Measurements from ENCODE around the gene SLC9A9.

DNA sequence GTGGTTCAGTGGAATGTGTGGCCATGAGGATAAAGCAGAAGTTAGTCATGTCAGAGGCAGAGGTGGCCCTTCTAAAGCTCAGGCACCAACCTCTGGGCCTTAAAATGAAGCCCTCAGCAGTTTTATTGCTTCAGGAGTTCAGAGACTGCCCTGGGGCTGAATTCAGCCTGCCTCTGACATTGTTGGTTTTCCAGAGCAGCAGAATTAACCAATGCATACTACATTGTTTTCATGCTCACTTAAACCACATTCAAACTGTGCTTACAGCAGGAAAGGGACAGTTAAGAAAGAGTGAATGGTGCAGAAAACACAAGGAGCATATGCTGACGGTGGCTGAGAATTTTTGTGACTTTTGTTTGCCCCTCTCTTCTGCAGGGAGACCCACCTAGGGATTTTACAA is 408.5 kb downstream of the SLC9A9 start:
- TF ChIP-seq OSR1 (CRISPR knock-in tag; IDR thresholded peaks at IDR 0.05) (no peak), GLIS3 (CRISPR knock-in tag; IDR thresholded peaks at IDR 0.05) (no peak), ARNTL (CRISPR knock-in tag; IDR thresholded peaks at IDR 0.05; ENCODE audit: borderline replicate concordance, low read depth) (no peak), RARB (CRISPR knock-in tag; IDR thresholded peaks at IDR 0.05) (no peak), CSDC2 (CRISPR knock-in tag; IDR thresholded peaks at IDR 0.05) (no peak), ZFP30 (CRISPR knock-in tag; IDR thresholded peaks at IDR 0.05) (no peak), ZNF70 (CRISPR knock-in tag; IDR thresholded peaks at IDR 0.05) (no peak), SNAI2 (CRISPR knock-in tag; IDR thresholded peaks at IDR 0.05) (no peak), PPARA (CRISPR knock-in tag; IDR thresholded peaks at IDR 0.05; ENCODE audit: borderline replicate concordance) (no peak), TCF4 (CRISPR knock-in tag; IDR thresholded peaks at IDR 0.05; ENCODE audit: borderline replicate concordance) (no peak)
- TF ChIP-seq, protein P1, sequence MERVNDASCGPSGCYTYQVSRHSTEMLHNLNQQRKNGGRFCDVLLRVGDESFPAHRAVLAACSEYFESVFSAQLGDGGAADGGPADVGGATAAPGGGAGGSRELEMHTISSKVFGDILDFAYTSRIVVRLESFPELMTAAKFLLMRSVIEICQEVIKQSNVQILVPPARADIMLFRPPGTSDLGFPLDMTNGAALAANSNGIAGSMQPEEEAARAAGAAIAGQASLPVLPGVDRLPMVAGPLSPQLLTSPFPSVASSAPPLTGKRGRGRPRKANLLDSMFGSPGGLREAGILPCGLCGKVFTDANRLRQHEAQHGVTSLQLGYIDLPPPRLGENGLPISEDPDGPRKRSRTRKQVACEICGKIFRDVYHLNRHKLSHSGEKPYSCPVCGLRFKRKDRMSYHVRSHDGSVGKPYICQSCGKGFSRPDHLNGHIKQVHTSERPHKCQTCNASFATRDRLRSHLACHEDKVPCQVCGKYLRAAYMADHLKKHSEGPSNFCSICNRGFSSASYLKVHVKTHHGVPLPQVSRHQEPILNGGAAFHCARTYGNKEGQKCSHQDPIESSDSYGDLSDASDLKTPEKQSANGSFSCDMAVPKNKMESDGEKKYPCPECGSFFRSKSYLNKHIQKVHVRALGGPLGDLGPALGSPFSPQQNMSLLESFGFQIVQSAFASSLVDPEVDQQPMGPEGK (CRISPR knock-in tag; IDR thresholded peaks at IDR 0.05; ENCODE audit: borderline replicate concordance) = no peak
- TF ChIP-seq, protein P2, sequence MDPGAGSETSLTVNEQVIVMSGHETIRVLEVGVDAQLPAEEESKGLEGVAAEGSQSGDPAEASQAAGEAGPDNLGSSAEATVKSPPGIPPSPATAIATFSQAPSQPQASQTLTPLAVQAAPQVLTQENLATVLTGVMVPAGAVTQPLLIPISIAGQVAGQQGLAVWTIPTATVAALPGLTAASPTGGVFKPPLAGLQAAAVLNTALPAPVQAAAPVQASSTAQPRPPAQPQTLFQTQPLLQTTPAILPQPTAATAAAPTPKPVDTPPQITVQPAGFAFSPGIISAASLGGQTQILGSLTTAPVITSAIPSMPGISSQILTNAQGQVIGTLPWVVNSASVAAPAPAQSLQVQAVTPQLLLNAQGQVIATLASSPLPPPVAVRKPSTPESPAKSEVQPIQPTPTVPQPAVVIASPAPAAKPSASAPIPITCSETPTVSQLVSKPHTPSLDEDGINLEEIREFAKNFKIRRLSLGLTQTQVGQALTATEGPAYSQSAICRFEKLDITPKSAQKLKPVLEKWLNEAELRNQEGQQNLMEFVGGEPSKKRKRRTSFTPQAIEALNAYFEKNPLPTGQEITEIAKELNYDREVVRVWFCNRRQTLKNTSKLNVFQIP (CRISPR knock-in tag; IDR thresholded peaks at IDR 0.05; ENCODE audit: borderline replicate concordance, low read depth) = no peak
- TF ChIP-seq, protein P3, sequence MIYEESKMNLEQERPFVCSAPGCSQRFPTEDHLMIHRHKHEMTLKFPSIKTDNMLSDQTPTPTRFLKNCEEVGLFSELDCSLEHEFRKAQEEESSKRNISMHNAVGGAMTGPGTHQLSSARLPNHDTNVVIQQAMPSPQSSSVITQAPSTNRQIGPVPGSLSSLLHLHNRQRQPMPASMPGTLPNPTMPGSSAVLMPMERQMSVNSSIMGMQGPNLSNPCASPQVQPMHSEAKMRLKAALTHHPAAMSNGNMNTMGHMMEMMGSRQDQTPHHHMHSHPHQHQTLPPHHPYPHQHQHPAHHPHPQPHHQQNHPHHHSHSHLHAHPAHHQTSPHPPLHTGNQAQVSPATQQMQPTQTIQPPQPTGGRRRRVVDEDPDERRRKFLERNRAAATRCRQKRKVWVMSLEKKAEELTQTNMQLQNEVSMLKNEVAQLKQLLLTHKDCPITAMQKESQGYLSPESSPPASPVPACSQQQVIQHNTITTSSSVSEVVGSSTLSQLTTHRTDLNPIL (CRISPR knock-in tag; IDR thresholded peaks at IDR 0.05; ENCODE audit: low read depth) = no peak
